Parathyroid adenoma (tissue), 2 donors: ENCODE results near the gene TERT.
"Not testable (repeated sequence)": the region's sequence is repeated elsewhere in the genome, so short reads cannot be mapped to it uniquely, and the experiment has no call there.

Experiments used
- H2AFZ ChIP-seq: fragments of 300-600 bp; sonication (generic); one replicate; pipeline ENCODE4 v1.7.0; 2017; ENCODE audit warnings: antibody characterized with exemption, mild to moderate bottlenecking
- H3K27ac ChIP-seq: fragments of 300-600 bp; sonication (generic); one replicate; pipeline ENCODE4 v1.7.0; 2017
- H3K27me3 ChIP-seq: fragments of 300-600 bp; sonication (generic); one replicate; pipeline ENCODE4 v1.7.0; 2017; ENCODE audit warnings: low read length; ENCODE audit not compliant: control insufficient read depth, insufficient read depth
- H3K36me3 ChIP-seq: fragments of 300-600 bp; sonication (generic); one replicate; pipeline ENCODE4 v1.7.0; 2017; ENCODE audit warnings: low read length; ENCODE audit not compliant: control insufficient read depth, insufficient read depth
- H3K4me1 ChIP-seq: fragments of 300-600 bp; sonication (generic); one replicate; pipeline ENCODE4 v1.7.0; 2017; ENCODE audit warnings: control low read depth
- H3K4me2 ChIP-seq: fragments of 300-600 bp; sonication (generic); one replicate; pipeline ENCODE4 v1.7.0; 2017; ENCODE audit warnings: low read length
- H3K4me3 ChIP-seq: fragments of 300-600 bp; sonication (generic); one replicate; pipeline ENCODE4 v1.7.0; 2017; ENCODE audit warnings: low read depth, low read length
- H3K79me2 ChIP-seq: fragments of 300-600 bp; sonication (generic); one replicate; pipeline ENCODE4 v1.7.0; 2017; ENCODE audit warnings: control low read depth
- H3K9ac ChIP-seq: fragments of 300-600 bp; sonication (generic); one replicate; pipeline ENCODE4 v1.7.0; 2017; ENCODE audit warnings: mild to moderate bottlenecking
- H3K9me3 ChIP-seq: fragments of 300-600 bp; sonication (generic); one replicate; pipeline ENCODE4 v1.7.0; 2017; ENCODE audit warnings: low read length; ENCODE audit not compliant: control insufficient read depth
- CTCF ChIP-seq: fragments of 300-600 bp; sonication (generic); IDR thresholded peaks from one replicate; pipeline ENCODE4 v1.7.0; 2017; ENCODE audit warnings: antibody characterized with exemption, mild to moderate bottlenecking
- donor health status: primary hyperparathyroidism.

Gene TERT

DNA sequence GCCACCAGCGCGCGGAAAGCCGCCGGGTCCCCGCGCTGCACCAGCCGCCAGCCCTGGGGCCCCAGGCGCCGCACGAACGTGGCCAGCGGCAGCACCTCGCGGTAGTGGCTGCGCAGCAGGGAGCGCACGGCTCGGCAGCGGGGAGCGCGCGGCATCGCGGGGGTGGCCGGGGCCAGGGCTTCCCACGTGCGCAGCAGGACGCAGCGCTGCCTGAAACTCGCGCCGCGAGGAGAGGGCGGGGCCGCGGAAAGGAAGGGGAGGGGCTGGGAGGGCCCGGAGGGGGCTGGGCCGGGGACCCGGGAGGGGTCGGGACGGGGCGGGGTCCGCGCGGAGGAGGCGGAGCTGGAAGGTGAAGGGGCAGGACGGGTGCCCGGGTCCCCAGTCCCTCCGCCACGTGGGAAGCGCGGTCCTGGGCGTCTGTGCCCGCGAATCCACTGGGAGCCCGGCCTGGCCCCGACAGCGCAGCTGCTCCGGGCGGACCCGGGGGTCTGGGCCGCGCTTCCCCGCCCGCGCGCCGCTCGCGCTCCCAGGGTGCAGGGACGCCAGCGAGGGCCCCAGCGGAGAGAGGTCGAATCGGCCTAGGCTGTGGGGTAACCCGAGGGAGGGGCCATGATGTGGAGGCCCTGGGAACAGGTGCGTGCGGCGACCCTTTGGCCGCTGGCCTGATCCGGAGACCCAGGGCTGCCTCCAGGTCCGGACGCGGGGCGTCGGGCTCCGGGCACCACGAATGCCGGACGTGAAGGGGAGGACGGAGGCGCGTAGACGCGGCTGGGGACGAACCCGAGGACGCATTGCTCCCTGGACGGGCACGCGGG is at the start of gene TERT:
Gene TERT, minus strand, starts transcription at position 234 of the 815 bp plus-strand sequence. Its CDS starts 79 bp downstream, at position 155.
- H2AFZ ChIP-seq: no peak within 1 kb of the TSS
- H3K9ac ChIP-seq: no peak within 1 kb of the TSS
- no peak within 1 kb of the TSS for H3K4me3 ChIP-seq
- no peak for TF ChIP-seq CTCF
- no peak within 1 kb of the TSS for H3K4me2 ChIP-seq
- H3K27ac ChIP-seq: no peak within 1 kb of the TSS
- H3K27me3 ChIP-seq: no peaks in the 10 kb centered on the region
- no peaks in the 10 kb centered on the region for H3K79me2 ChIP-seq
- H3K4me1 ChIP-seq: no peaks in the 10 kb centered on the region
- no peaks in the 10 kb centered on the region for H3K36me3 ChIP-seq
- no peaks in the 10 kb centered on the region for H3K9me3 ChIP-seq

GRCh38 chr5:1343931-1344901 is 49.3 kb upstream of the TERT start:
- H3K36me3 ChIP-seq: no peaks in the 10 kb centered on the region
- peak overlapping the region; percentile 62 for H3K4me3 ChIP-seq
- no peaks in the 10 kb centered on the region for H3K4me1 ChIP-seq
- peak overlapping the region; percentile 41 for H3K9ac ChIP-seq
- H2AFZ ChIP-seq: peak overlapping the region; percentile 51
- H3K79me2 ChIP-seq: peaks cover 2% of the 10 kb centered on the region
- peak overlapping the region; percentile 1 for H3K27ac ChIP-seq
- H3K9me3 ChIP-seq: no peaks in the 10 kb centered on the region
- peak overlapping the region; percentile 91 for H3K4me2 ChIP-seq
- H3K27me3 ChIP-seq: no peaks in the 10 kb centered on the region
- no peak for TF ChIP-seq CTCF

DNA sequence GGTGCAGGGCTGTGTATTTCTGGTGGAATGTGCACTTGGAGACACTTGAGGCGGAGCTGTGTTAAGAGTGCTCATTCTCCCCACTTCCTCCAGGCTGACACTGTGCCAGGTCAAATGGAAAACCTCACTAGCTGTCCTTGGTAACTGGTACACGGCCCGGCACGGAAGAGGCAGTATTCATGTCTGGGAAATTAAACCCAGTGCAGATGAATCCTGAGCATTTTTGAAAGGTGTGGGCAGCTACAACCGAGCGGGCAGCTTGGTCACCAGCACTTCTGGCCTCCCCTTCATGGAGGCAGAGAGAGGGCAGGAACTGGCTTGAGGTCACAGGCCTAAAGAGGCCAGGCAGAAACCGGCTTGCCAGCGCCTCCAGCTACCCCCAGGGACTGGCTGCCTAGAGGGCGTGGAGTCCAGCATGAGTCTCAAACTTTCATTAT is 48.5 kb upstream of the TERT start:
- Histone ChIP-seq H2AFZ (no peak overlapping the region), H3K4me3 (no peak overlapping the region), H3K27ac (no peak overlapping the region), H3K4me2 (no peak overlapping the region), H3K36me3 (no peaks in the 10 kb centered on the region), H3K79me2 (peaks cover 2% of the 10 kb centered on the region), H3K9me3 (no peaks in the 10 kb centered on the region), H3K4me1 (no peaks in the 10 kb centered on the region), H3K27me3 (no peaks in the 10 kb centered on the region), H3K9ac (no peak overlapping the region)
- TF ChIP-seq CTCF: no peak

- H3K4me1 ChIP-seq, H3K79me2 ChIP-seq, H3K4me3 ChIP-seq, H3K9ac ChIP-seq, H3K9me3 ChIP-seq, H3K36me3 ChIP-seq, H3K4me2 ChIP-seq, H3K27ac ChIP-seq, H2AFZ ChIP-seq, H3K27me3 ChIP-seq: not testable (repeated sequence)
Measured at GRCh38 chr5:1342711-1343110, 47.8 kb upstream of the TERT start.

DNA sequence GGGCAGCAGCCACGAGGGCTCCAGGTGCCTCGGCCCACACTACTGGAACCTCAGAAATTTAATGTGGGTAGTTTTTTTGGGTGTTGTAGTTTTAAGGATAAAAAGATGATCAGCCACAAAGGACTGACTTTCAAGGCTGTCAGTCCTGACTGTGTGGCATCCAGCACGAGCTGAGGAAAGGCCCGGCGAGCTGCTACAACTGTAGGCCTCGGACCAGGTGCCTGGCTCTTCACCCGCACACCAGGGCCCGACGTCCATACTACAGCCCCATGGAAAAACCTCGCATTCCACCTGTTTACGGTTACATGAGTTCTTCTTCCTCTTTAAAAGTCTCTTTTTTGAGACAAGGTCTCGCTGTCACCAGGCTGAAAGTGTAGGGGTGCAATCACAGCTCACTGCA is 47.4 kb upstream of the TERT start:
- Histone ChIP-seq H3K4me3 (no peak overlapping the region), H3K36me3 (no peaks in the 10 kb centered on the region), H3K27me3 (no peaks in the 10 kb centered on the region), H3K9me3 (no peaks in the 10 kb centered on the region), H3K9ac (no peak overlapping the region), H3K27ac (no peak overlapping the region), H3K79me2 (peaks cover 2% of the 10 kb centered on the region), H2AFZ (no peak overlapping the region), H3K4me1 (no peaks in the 10 kb centered on the region), H3K4me2 (no peak overlapping the region)
- no peak for TF ChIP-seq CTCF
